Kidney (tissue), 22 donors: Measurements from ENCODE around the gene SLC25A46. TPM values are rescaled to one million over a fixed set of nuclear protein-coding genes. Genes with fewer than 3 reads are reported as not detected.
"Not testable (repeated sequence)": the region's sequence is repeated elsewhere in the genome, so short reads cannot be mapped to it uniquely, and the experiment has no call there.

Experiments
- DNase-seq, 5 donors: peaks; one replicate each; pipeline ENCODE4 v3.0.0-alpha.2; 2013 to 2020
- FAIRE-seq: peaks from 2 replicates; lab custom pipeline; 2012; peaks lifted over from hg19 to GRCh38; lab: Jason Lieb, UNC
- H3K27ac ChIP-seq, 2 donors: one replicate each; pipeline ENCODE4 v1.7.0; 2013; ENCODE audit warnings: low read depth in 2 of 2, low read length in 2 of 2, inconsistent platforms in 1 of 2
- H3K27me3 ChIP-seq: one replicate; pipeline ENCODE4 v1.7.1; 2013; ENCODE audit warnings: low read length, inconsistent platforms; ENCODE audit not compliant: control insufficient read depth, insufficient read depth
- H3K36me3 ChIP-seq, 3 donors: one replicate each; pipeline versions ENCODE4 v1.7.0 to v1.7.1; 2013; ENCODE audit warnings: low read length in 3 of 3, control low read depth in 1 of 3, inconsistent platforms in 1 of 3; ENCODE audit not compliant: insufficient read depth in 3 of 3, control insufficient read depth in 2 of 3
- H3K4me1 ChIP-seq, 3 donors: one replicate each; pipeline versions ENCODE4 v1.7.0 to v1.7.1; 2013; ENCODE audit warnings: low read length in 3 of 3, inconsistent platforms in 1 of 3, low read depth in 1 of 3; ENCODE audit not compliant: control insufficient read depth in 2 of 3, insufficient read depth in 2 of 3
- H3K4me3 ChIP-seq, 3 donors: one replicate each; pipeline versions ENCODE4 v1.7.0 to v1.8.1; 2013; ENCODE audit warnings: low read length in 3 of 3, control low read depth in 1 of 3, inconsistent platforms in 1 of 3
- H3K9ac ChIP-seq, 3 donors: one replicate each; pipeline versions ENCODE4 v1.7.0 to v1.7.1; 2013; ENCODE audit warnings: low read length in 3 of 3, control low read depth in 1 of 3, inconsistent platforms in 1 of 3
- H3K9me3 ChIP-seq, 3 donors: one replicate each; pipeline versions ENCODE4 v1.7.0 to v1.7.1; 2013; ENCODE audit warnings: low read length in 3 of 3, control low read depth in 1 of 3, inconsistent platforms in 1 of 3; ENCODE audit not compliant: control insufficient read depth in 2 of 3, insufficient read depth in 1 of 3
- CTCF ChIP-seq: IDR thresholded peaks from 3 replicates; pipeline ENCODE4 v1.5.1; 2012; ENCODE audit warnings: mild to moderate bottlenecking, moderate library complexity, borderline replicate concordance; ENCODE audit not compliant: insufficient read depth; ENCODE audit errors: extremely low read depth
- intact Hi-C: fragments of 100-400 bp; cut with DNase I; formaldehyde crosslinking; loops from one replicate; pipeline ENCODE4 v1.11.1; 2022
- long read RNA-seq, 10 donors: library from polyadenylated mRNA in 1 of 10; unstranded in 1 of 10; transcript quantifications; one replicate each; pipeline ENCODE4 v2.0.0 and lab custom pipeline, GENCODE V29; 2021 to 2026
- polyA plus RNA-seq: library from polyadenylated mRNA; stranded (reverse); fragments of 350-450 nt; fragmentation: Illumina TruSeq; extraction: RNeasy Lipid Tissue Mini Kit (QIAGEN cat#74804); gene quantifications from one replicate; pipeline ENCODE4 v1.2.3, GENCODE V29; 2014; ENCODE audit warnings: low read depth, low replicate concordance; ENCODE audit not compliant: insufficient read depth
- total RNA-seq: library from RNA; stranded (reverse); fragmentation: NEBNext Ultra II Directional; extraction: Animal tissue kit (Norgen Biotek cat#: 25700); gene quantifications from one replicate; pipeline ENCODE4 v1.2.1, GENCODE V29; 2021
- donor health status: control.
- donor health status: control.
- donor health status: control.
- donor health status: control.
- donor health status: control.
- donor health status: DM: yes; HTN: yes; CAD: no.
- donor health status: Normal renal cell carcinoma (clear cell type).

SLC25A46 gene
- total RNA-seq = 39.4 TPM
- polyA plus RNA-seq = 20.3 TPM
- long read RNA-seq, donor 1, full-length matches to known transcripts = 7 of 7 reads
- long read RNA-seq, donor 1, partial matches to known transcripts = 0 of 7 reads
- long read RNA-seq, donor 1, other reads (novel, unspliced or antisense) = 0 of 7 reads
- long read RNA-seq, donor 2, full-length matches to known transcripts = 10 of 10 reads
- long read RNA-seq, donor 2, partial matches to known transcripts = 0 of 10 reads
- long read RNA-seq, donor 2, other reads (novel, unspliced or antisense) = 0 of 10 reads
- long read RNA-seq, donor 3, full-length matches to known transcripts = 13 of 13 reads
- long read RNA-seq, donor 3, partial matches to known transcripts = 0 of 13 reads
- long read RNA-seq, donor 3, other reads (novel, unspliced or antisense) = 0 of 13 reads
- long read RNA-seq, donor 4, full-length matches to known transcripts = 7 of 7 reads
- long read RNA-seq, donor 4, partial matches to known transcripts = 0 of 7 reads
- long read RNA-seq, donor 4, other reads (novel, unspliced or antisense) = 0 of 7 reads
- long read RNA-seq, donor 5, partial matches to known transcripts = 0 of 1 reads
- long read RNA-seq, donor 5, other reads (novel, unspliced or antisense) = 0 of 1 reads
- long read RNA-seq, donor 6, transcript SLC25A46-201 (8 exons, 2,385 nt) = major isoform, 9 of 10 reads
- long read RNA-seq, donor 6, partial matches to known transcripts = 0 of 10 reads
- long read RNA-seq, donor 6, other reads (novel, unspliced or antisense) = 0 of 10 reads
- long read RNA-seq, donor 7, transcript SLC25A46-201 (8 exons, 2,385 nt) = major isoform, 7 of 11 reads
- long read RNA-seq, donor 7, partial matches to known transcripts = 2 of 11 reads
- long read RNA-seq, donor 7, other reads (novel, unspliced or antisense) = 1 of 11 reads
- long read RNA-seq, donor 8, full-length matches to known transcripts = 7 of 7 reads
- long read RNA-seq, donor 8, partial matches to known transcripts = 0 of 7 reads
- long read RNA-seq, donor 8, other reads (novel, unspliced or antisense) = 0 of 7 reads
- long read RNA-seq, donor 9, transcript SLC25A46-201 (8 exons, 2,385 nt) = major isoform, 6 of 15 reads
- long read RNA-seq, donor 9, partial matches to known transcripts = 9 of 15 reads
- long read RNA-seq, donor 9, other reads (novel, unspliced or antisense) = 0 of 15 reads
- long read RNA-seq, donor 10, full-length matches to known transcripts = 6 of 6 reads
- long read RNA-seq, donor 10, partial matches to known transcripts = 0 of 6 reads
- long read RNA-seq, donor 10, other reads (novel, unspliced or antisense) = 0 of 6 reads

DNA sequence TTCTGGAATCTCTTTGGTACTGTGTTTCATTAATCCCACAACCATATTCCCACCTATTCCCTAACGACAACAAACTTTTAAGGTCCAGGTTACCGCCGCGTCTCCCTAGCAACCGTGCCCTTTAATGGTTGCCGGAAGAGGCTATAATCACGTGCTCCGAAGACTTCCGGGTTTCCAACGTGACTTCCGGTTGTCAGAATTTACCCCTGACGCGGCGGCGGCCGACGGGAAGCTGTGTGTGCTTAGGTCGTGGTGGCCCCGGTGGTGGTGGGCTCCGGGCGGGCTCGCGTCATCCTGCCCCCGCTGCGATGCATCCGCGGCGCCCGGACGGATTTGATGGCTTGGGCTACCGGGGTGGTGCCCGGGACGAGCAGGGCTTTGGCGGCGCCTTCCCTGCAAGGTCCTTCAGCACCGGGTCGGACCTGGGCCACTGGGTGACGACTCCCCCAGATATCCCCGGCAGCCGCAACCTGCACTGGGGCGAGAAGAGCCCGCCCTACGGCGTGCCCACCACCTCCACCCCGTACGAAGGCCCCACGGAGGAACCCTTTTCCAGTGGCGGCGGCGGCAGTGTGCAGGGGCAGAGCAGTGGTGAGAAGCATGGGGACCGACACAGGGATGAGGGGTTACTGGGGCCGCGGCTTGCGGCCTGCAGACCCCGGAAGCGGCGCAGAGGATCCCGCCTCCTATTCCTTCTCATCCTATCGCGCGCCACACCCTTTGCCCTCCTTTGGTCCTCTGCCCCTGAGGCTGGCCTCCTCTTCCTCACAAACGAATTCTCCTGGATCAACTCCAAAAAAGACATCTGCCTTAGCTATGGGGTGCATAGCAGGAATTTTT, at the start of gene SLC25A46:
Gene SLC25A46, plus strand, starts transcription at position 196 of the 840 bp plus-strand sequence. Its CDS starts 113 bp downstream, at position 309.
- no peaks in the 10 kb centered on the region for H3K9me3 ChIP-seq
- TF ChIP-seq CTCF = no peak
- no peaks in the 10 kb centered on the region for H3K4me1 ChIP-seq
- FAIRE-seq = no peak
- H3K9ac ChIP-seq = peak within 1 kb of the TSS; percentile 74 to 89 (median 79)
- intact Hi-C loops = no loop called here
- no peaks in the 10 kb centered on the region for H3K27me3 ChIP-seq
- H3K27ac ChIP-seq = peak within 1 kb of the TSS; percentile 58 to 78
- H3K4me3 ChIP-seq = peak within 1 kb of the TSS; percentile 92 to 97 (median 92)
- no peaks in the 10 kb centered on the region for H3K36me3 ChIP-seq
- peak; percentile 92 to 97 (median 95) for DNase-seq

DNA sequence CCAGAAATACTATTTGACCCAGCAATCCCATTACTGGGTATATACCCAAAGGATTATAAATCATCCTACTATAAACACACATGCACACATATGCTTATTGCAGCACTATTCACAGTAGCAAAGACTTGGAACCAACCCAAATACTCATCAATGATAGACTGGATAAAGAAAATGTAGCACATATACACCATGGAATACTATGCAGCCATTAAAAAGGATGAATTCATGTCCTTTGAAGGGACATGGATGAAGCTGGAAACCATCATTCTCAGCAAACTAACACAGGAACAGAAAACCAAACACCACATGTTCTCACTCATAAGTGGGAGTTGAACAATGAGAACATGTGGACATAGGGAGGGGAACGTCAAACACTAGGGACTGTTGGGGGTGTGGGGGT, 48.2 kb upstream of the SLC25A46 start:
- H3K4me3 ChIP-seq, FAIRE-seq, intact Hi-C loops, DNase-seq, H3K27ac ChIP-seq, H3K27me3 ChIP-seq, H3K36me3 ChIP-seq, H3K9me3 ChIP-seq, H3K4me1 ChIP-seq, H3K9ac ChIP-seq: not testable (repeated sequence)

GRCh38 chr5:110692669-110693068, 46.1 kb upstream of the SLC25A46 start:
- intact Hi-C loops, H3K36me3 ChIP-seq, H3K27ac ChIP-seq, H3K9ac ChIP-seq, H3K4me1 ChIP-seq, H3K27me3 ChIP-seq, FAIRE-seq, H3K4me3 ChIP-seq, H3K9me3 ChIP-seq, DNase-seq: not testable (repeated sequence)
